Measurements from ENCODE around the gene RAB10. TPM values are rescaled to one million over a fixed set of nuclear protein-coding genes. Genes with fewer than 3 reads are reported as not detected.

RAB10 gene
- total and polyA plus RNA-seq, 2 experiments from 2014 or later: 86.7 to 151 TPM

- Histone ChIP-seq H3K27me3 (replicated peaks; ENCODE audit: insufficient read depth) (no peaks in the 10 kb centered on the region), H3K79me2 (ENCODE audit: insufficient read depth) (peaks cover 100% of the 10 kb centered on the region), H3K9me2 (ENCODE audit: insufficient read depth) (no peaks in the 10 kb centered on the region), H3K4me3 (no peak overlapping the region), H3K9me3 (ENCODE audit: low read depth) (no peaks in the 10 kb centered on the region), H3K9ac (no peak overlapping the region), H2AFZ (no peak overlapping the region), H4K20me1 (ENCODE audit: insufficient read depth) (peaks cover 4% of the 10 kb centered on the region; the same call in 1 of the 2 replicates), H3K27ac (no peak overlapping the region), H3K36me3 (ENCODE audit: low read depth) (peaks cover 38% of the 10 kb centered on the region), H3F3A (ENCODE audit: insufficient read depth) (peaks cover 6% of the 10 kb centered on the region; the same call in 1 of the 2 replicates), H3K4me1 (ENCODE audit: insufficient read depth) (no peaks in the 10 kb centered on the region), H3K4me2 (ENCODE audit: unreplicated experiment) (no peak overlapping the region)
- in situ Hi-C loops (cut with MboI): no loop called here
- TF ChIP-seq EZH2phosphoT487 (IDR thresholded peaks at IDR 0.05; ENCODE audit: insufficient read depth, low read depth) (no peak), EZH2 (IDR thresholded peaks at IDR 0.05; ENCODE audit: insufficient read depth, poor library complexity, severe bottlenecking) (no peak)
- WGBS, 2 experiments (ENCODE audit: low coverage in 1 of 2, low lambda C conversion rate in 2 of 2, missing lambda C conversion rate in 2 of 2): 97% methylated on average over 1 of the region's 1 CpG
- DNase-seq: no peak
Observed at GRCh38 chr2:26112201-26112600, 78.3 kb downstream of the RAB10 start.

GRCh38 chr2:26114151-26114550 lies 80.3 kb downstream of the RAB10 start:
- no peaks in the 10 kb centered on the region for H3K27me3 ChIP-seq (replicated peaks; ENCODE audit: insufficient read depth)
- WGBS, 2 experiments (ENCODE audit: low coverage in 1 of 2, low lambda C conversion rate in 2 of 2, missing lambda C conversion rate in 2 of 2): 99 to 100% methylated on average over 2 of the region's 2 CpGs
- TF ChIP-seq EZH2 (IDR thresholded peaks at IDR 0.05; ENCODE audit: insufficient read depth, poor library complexity, severe bottlenecking): no peak
- no peak for TF ChIP-seq EZH2phosphoT487 (IDR thresholded peaks at IDR 0.05; ENCODE audit: insufficient read depth, low read depth)

GRCh38 chr2:26118682-26119081 lies 84.8 kb downstream of the RAB10 start:
- no peaks in the 10 kb centered on the region for H3K9me3 ChIP-seq (ENCODE audit: low read depth)
- no peaks in the 10 kb centered on the region for H3K27me3 ChIP-seq (replicated peaks; ENCODE audit: insufficient read depth)
- no peak overlapping the region for H3K9ac ChIP-seq
- H3K9me2 ChIP-seq (ENCODE audit: insufficient read depth): no peaks in the 10 kb centered on the region
- H3F3A ChIP-seq (ENCODE audit: insufficient read depth): no peaks in the 10 kb centered on the region
- no peaks in the 10 kb centered on the region for H3K4me1 ChIP-seq (ENCODE audit: insufficient read depth)
- H3K4me3 ChIP-seq: no peak overlapping the region
- H3K27ac ChIP-seq: no peak overlapping the region
- peaks cover 99% of the 10 kb centered on the region for H3K79me2 ChIP-seq (ENCODE audit: insufficient read depth)
- WGBS, 2 experiments (ENCODE audit: low coverage in 1 of 2, low lambda C conversion rate in 2 of 2, missing lambda C conversion rate in 2 of 2): 88 to 93% methylated on average over 4 of the region's 4 CpGs
- no peak for TF ChIP-seq EZH2phosphoT487 (IDR thresholded peaks at IDR 0.05; ENCODE audit: insufficient read depth, low read depth)
- TF ChIP-seq EZH2 (IDR thresholded peaks at IDR 0.05; ENCODE audit: insufficient read depth, poor library complexity, severe bottlenecking): no peak
- H2AFZ ChIP-seq: no peak overlapping the region
- H3K4me2 ChIP-seq (ENCODE audit: unreplicated experiment): no peak overlapping the region
- H4K20me1 ChIP-seq (ENCODE audit: insufficient read depth): peaks cover 4% of the 10 kb centered on the region; the same call in 1 of the 2 replicates
- no peak for DNase-seq
- peaks cover 11% of the 10 kb centered on the region; the same call in 1 of the 2 replicates for H3K36me3 ChIP-seq (ENCODE audit: low read depth)
- in situ Hi-C loops (cut with MboI): no loop called here

More at GRCh38 chr2:26114151-26114550, 80.3 kb downstream of the RAB10 start:
- no peaks in the 10 kb centered on the region for H3K4me1 ChIP-seq (ENCODE audit: insufficient read depth)
- no peak overlapping the region for H3K4me3 ChIP-seq
- H3K9me2 ChIP-seq (ENCODE audit: insufficient read depth): no peaks in the 10 kb centered on the region
- in situ Hi-C loops (cut with MboI): no loop called here
- no peak for DNase-seq
- H2AFZ ChIP-seq: no peak overlapping the region
- no peak overlapping the region for H3K9ac ChIP-seq
- no peaks in the 10 kb centered on the region for H3F3A ChIP-seq (ENCODE audit: insufficient read depth)
- H3K36me3 ChIP-seq (ENCODE audit: low read depth): peaks cover 38% of the 10 kb centered on the region
- H3K79me2 ChIP-seq (ENCODE audit: insufficient read depth): peaks cover 99% of the 10 kb centered on the region
- H3K27ac ChIP-seq: no peak overlapping the region
- no peak overlapping the region for H3K4me2 ChIP-seq (ENCODE audit: unreplicated experiment)
- peaks cover 4% of the 10 kb centered on the region; the same call in 1 of the 2 replicates for H4K20me1 ChIP-seq (ENCODE audit: insufficient read depth)
- no peaks in the 10 kb centered on the region for H3K9me3 ChIP-seq (ENCODE audit: low read depth)

GRCh38 chr2:26119521-26119920 lies 85.6 kb downstream of the RAB10 start:
- Histone ChIP-seq H4K20me1 (ENCODE audit: insufficient read depth) (no peaks in the 10 kb centered on the region), H3K4me1 (ENCODE audit: insufficient read depth) (no peaks in the 10 kb centered on the region), H3K9ac (no peak overlapping the region), H3F3A (ENCODE audit: insufficient read depth) (no peaks in the 10 kb centered on the region), H3K36me3 (ENCODE audit: low read depth) (0 out of 2 replicates have a peak, but pooled peaks cover 3% of the 10 kb centered on the region), H3K4me3 (no peak overlapping the region), H3K27me3 (replicated peaks; ENCODE audit: insufficient read depth) (no peaks in the 10 kb centered on the region), H2AFZ (no peak overlapping the region), H3K9me2 (ENCODE audit: insufficient read depth) (no peaks in the 10 kb centered on the region), H3K4me2 (ENCODE audit: unreplicated experiment) (no peak overlapping the region), H3K9me3 (ENCODE audit: low read depth) (no peaks in the 10 kb centered on the region), H3K79me2 (ENCODE audit: insufficient read depth) (peaks cover 99% of the 10 kb centered on the region), H3K27ac (no peak overlapping the region)
- TF ChIP-seq EZH2phosphoT487 (IDR thresholded peaks at IDR 0.05; ENCODE audit: insufficient read depth, low read depth): no peak
- no peak for TF ChIP-seq EZH2 (IDR thresholded peaks at IDR 0.05; ENCODE audit: insufficient read depth, poor library complexity, severe bottlenecking)
- WGBS, 2 experiments (ENCODE audit: low coverage in 1 of 2, low lambda C conversion rate in 2 of 2, missing lambda C conversion rate in 2 of 2): 100% methylated on average over 1 of the region's 1 CpG
- no peak for DNase-seq
- in situ Hi-C loops (cut with MboI): no loop called here
